ENCODE measurements around the gene R3HDM2.

The R3HDM2 gene

GRCh38 chr12:57214398-57214781 lies 216.5 kb downstream of the R3HDM2 start:
- H3K4me3 ChIP-seq (ENCODE audit: low read depth, low read length), result no peak overlapping the region
- TF ChIP-seq CTCF (IDR thresholded peaks at IDR 0.05; ENCODE audit: low read depth, low read length) (peak; percentile 86), MAX (IDR thresholded peaks at IDR 0.05; ENCODE audit: low read depth, low read length) (no peak), POLR2A (IDR thresholded peaks at IDR 0.05; ENCODE audit: extremely low read depth, insufficient read length) (no peak)
- DNase-seq (ENCODE audit: low read depth), result peak; percentile 74

- no peak overlapping the region for H3K4me3 ChIP-seq (ENCODE audit: low read depth, low read length)
- TF ChIP-seq MYC (IDR thresholded peaks at IDR 0.05; ENCODE audit: low read depth, low read length) (no peak), MAX (IDR thresholded peaks at IDR 0.05; ENCODE audit: low read depth, low read length) (no peak), POLR2A (IDR thresholded peaks at IDR 0.05; ENCODE audit: extremely low read depth, insufficient read length) (no peak), CTCF (IDR thresholded peaks at IDR 0.05; ENCODE audit: low read depth, low read length) (no peak)
- DNase-seq (ENCODE audit: low read depth), result no peak
Measured at GRCh38 chr12:57213763-57214397, 217.0 kb downstream of the R3HDM2 start.

- peak; percentile 81 for DNase-seq (ENCODE audit: low read depth)
- TF ChIP-seq POLR2A (IDR thresholded peaks at IDR 0.05; ENCODE audit: extremely low read depth, insufficient read length) (no peak), MYC (IDR thresholded peaks at IDR 0.05; ENCODE audit: low read depth, low read length) (peak; percentile 93), MAX (IDR thresholded peaks at IDR 0.05; ENCODE audit: low read depth, low read length) (peak; percentile 92), CTCF (IDR thresholded peaks at IDR 0.05; ENCODE audit: low read depth, low read length) (peak; percentile 96)
- no peak overlapping the region for H3K4me3 ChIP-seq (ENCODE audit: low read depth, low read length)
Measured at GRCh38 chr12:57213058-57213715, 217.7 kb downstream of the R3HDM2 start.

- H3K4me3 ChIP-seq (ENCODE audit: low read depth, low read length), result no peak overlapping the region
- no peak for DNase-seq (ENCODE audit: low read depth)
- TF ChIP-seq MYC (IDR thresholded peaks at IDR 0.05; ENCODE audit: low read depth, low read length) (no peak), CTCF (IDR thresholded peaks at IDR 0.05; ENCODE audit: low read depth, low read length) (no peak), POLR2A (IDR thresholded peaks at IDR 0.05; ENCODE audit: extremely low read depth, insufficient read length) (no peak), MAX (IDR thresholded peaks at IDR 0.05; ENCODE audit: low read depth, low read length) (no peak)
Measured at GRCh38 chr12:57212701-57213057, 218.2 kb downstream of the R3HDM2 start.

- no peak for TF ChIP-seq POLR2A (IDR thresholded peaks at IDR 0.05; ENCODE audit: extremely low read depth, insufficient read length)
- TF ChIP-seq CTCF (IDR thresholded peaks at IDR 0.05; ENCODE audit: low read depth, low read length), result no peak
- TF ChIP-seq MAX (IDR thresholded peaks at IDR 0.05; ENCODE audit: low read depth, low read length), result no peak
- TF ChIP-seq MYC (IDR thresholded peaks at IDR 0.05; ENCODE audit: low read depth, low read length), result no peak
- no peak for DNase-seq (ENCODE audit: low read depth)
- no peak overlapping the region for H3K4me3 ChIP-seq (ENCODE audit: low read depth, low read length)
Measured at GRCh38 chr12:57211791-57212700, 218.8 kb downstream of the R3HDM2 start.
